HG03558 (cell line): ENCODE measurements around the gene AFF2.

Experiments
- ATAC-seq: cut with Tn5 transposase; IDR thresholded peaks from one replicate; pipeline ENCODE4 v1.9.1; 2021; ENCODE audit warnings: moderate number of reproducible peaks; ENCODE audit not compliant: unreplicated experiment; ENCODE audit errors: extremely low read depth

The AFF2 gene

GRCh38 chrX:148976571-148977400, 476.4 kb downstream of the AFF2 start:
- no peak for ATAC-seq

- no peak for ATAC-seq
These were observed 479.4 kb downstream of the AFF2 start for GRCh38 chrX:148979786-148980185.

- no peak for ATAC-seq
These were observed 483.8 kb downstream of the AFF2 start for GRCh38 chrX:148984238-148984637.

- no peak for ATAC-seq
These were observed 491.1 kb downstream of the AFF2 start for GRCh38 chrX:148991502-148991901.

GRCh38 chrX:148995661-148996060, 495.2 kb downstream of the AFF2 start:
- ATAC-seq: no peak

GRCh38 chrX:149002320-149002719, 501.9 kb downstream of the AFF2 start:
- no peak for ATAC-seq

- no peak for ATAC-seq
These were observed 503.6 kb downstream of the AFF2 start for GRCh38 chrX:149003863-149004660.

- no peak for ATAC-seq
These were observed 504.5 kb downstream of the AFF2 start for GRCh38 chrX:149004936-149005335.

- no peak for ATAC-seq
These were observed 505.8 kb downstream of the AFF2 start for GRCh38 chrX:149006235-149006634.

GRCh38 chrX:149007423-149007822, 507.0 kb downstream of the AFF2 start:
- ATAC-seq: no peak

- no peak for ATAC-seq
These were observed 509.8 kb downstream of the AFF2 start for GRCh38 chrX:149010013-149010852.

GRCh38 chrX:149010853-149011224, 510.4 kb downstream of the AFF2 start:
- ATAC-seq: no peak

GRCh38 chrX:149013081-149013480, 512.7 kb downstream of the AFF2 start:
- ATAC-seq: no peak

GRCh38 chrX:149021159-149021558, 520.7 kb downstream of the AFF2 start:
- ATAC-seq: no peak

GRCh38 chrX:149022485-149022884, 522.1 kb downstream of the AFF2 start:
- ATAC-seq: no peak

GRCh38 chrX:149032449-149032848, 532.0 kb downstream of the AFF2 start:
- no peak for ATAC-seq

GRCh38 chrX:149036086-149036485, 535.7 kb downstream of the AFF2 start:
- no peak for ATAC-seq

- ATAC-seq: no peak
These were observed 537.0 kb downstream of the AFF2 start for GRCh38 chrX:149037281-149037870.

- no peak for ATAC-seq
These were observed 538.6 kb downstream of the AFF2 start for GRCh38 chrX:149039057-149039456.

GRCh38 chrX:149040873-149041535, 540.6 kb downstream of the AFF2 start:
- ATAC-seq: no peak
